Measurements from ENCODE around the gene WDFY3.
A peak's percentile ranks its signal among the peaks of the same experiment; 100 is the strongest.

The WDFY3 gene

DNA sequence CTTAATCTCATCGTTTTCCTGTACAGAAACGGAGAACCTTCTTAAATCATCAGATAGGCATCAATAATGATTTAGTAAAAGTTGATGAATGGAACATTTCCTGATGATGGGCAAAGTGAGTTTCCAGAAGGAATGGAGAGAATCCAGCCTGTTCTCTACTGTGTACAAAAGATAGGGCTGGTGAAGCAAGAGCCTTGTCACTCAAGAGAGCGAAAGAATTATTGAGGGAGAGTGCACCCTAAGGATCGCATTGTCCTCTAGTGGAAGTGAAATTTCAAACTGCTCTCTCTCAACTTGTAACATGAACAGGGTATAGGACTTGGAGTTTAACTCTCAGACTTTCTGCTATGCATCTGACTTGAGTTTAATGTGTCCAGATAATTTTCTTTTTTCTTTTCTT, 314.0 kb downstream of the WDFY3 start:
- H3K4me3 ChIP-seq (ENCODE audit: control insufficient read depth in 1 of 7, extremely low read depth in 1 of 7, insufficient read depth in 4 of 7, low read depth in 2 of 7, low read length in 6 of 7) = no peak overlapping the region
- ChIA-PET POLR2A (no interaction called here), CTCF (no interaction called here)
- 96% methylated on average over 2 of the region's 4 CpGs for WGBS (ENCODE audit: insufficient coverage)
- H3K36me3 ChIP-seq (ENCODE audit: control insufficient read depth in 4 of 4, insufficient read depth in 4 of 4, low read length in 3 of 4) = no peaks in the 10 kb centered on the region
- no peak for DNase-seq
- no peak overlapping the region for H3K27ac ChIP-seq (ENCODE audit: insufficient read depth in 1 of 2, low read depth in 1 of 2, low read length in 2 of 2, poor library complexity in 1 of 2, severe bottlenecking in 2 of 2)
- no peaks in the 10 kb centered on the region for H3K9me3 ChIP-seq (ENCODE audit: control extremely low read depth in 1 of 5, control insufficient read depth in 4 of 5, insufficient read depth in 2 of 5, low read depth in 1 of 5, low read length in 4 of 5)
- no peaks in the 10 kb centered on the region for H3K4me1 ChIP-seq (ENCODE audit: control extremely low read depth in 1 of 4, control insufficient read depth in 4 of 4, insufficient read depth in 4 of 4, low read length in 3 of 4)
- no peaks in the 10 kb centered on the region for H3K27me3 ChIP-seq (replicated peaks in 2 of 5; ENCODE audit: control insufficient read depth in 4 of 5, insufficient read depth in 5 of 5, low read length in 4 of 5)

DNA sequence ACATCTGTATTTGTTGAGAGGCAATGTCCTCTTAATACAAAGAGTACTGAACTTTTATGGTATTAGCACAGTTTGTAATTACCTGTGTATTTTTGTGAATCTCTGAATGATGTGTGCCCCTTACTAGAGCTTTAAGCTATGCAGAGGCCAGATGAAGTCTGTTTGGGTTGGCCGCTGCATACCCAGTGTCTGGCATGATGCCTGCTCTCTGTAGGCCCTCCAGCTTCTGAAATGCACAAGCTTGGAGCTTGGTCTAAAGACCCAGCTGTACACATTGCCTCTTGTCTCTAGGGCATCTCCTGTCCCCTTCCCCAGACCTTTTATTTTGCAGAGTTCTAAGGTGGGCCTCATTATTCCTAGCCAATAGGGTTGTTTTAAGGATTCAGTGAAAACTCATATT, 315.0 kb downstream of the WDFY3 start:
- DNase-seq = no peak
- Histone ChIP-seq H3K27ac (ENCODE audit: insufficient read depth in 1 of 2, low read depth in 1 of 2, low read length in 2 of 2, poor library complexity in 1 of 2, severe bottlenecking in 2 of 2) (no peak overlapping the region), H3K4me3 (ENCODE audit: control insufficient read depth in 1 of 7, extremely low read depth in 1 of 7, insufficient read depth in 4 of 7, low read depth in 2 of 7, low read length in 6 of 7) (no peak overlapping the region), H3K9me3 (ENCODE audit: control extremely low read depth in 1 of 5, control insufficient read depth in 4 of 5, insufficient read depth in 2 of 5, low read depth in 1 of 5, low read length in 4 of 5) (no peaks in the 10 kb centered on the region), H3K27me3 (replicated peaks in 2 of 5; ENCODE audit: control insufficient read depth in 4 of 5, insufficient read depth in 5 of 5, low read length in 4 of 5) (no peaks in the 10 kb centered on the region), H3K36me3 (ENCODE audit: control insufficient read depth in 4 of 4, insufficient read depth in 4 of 4, low read length in 3 of 4) (no peaks in the 10 kb centered on the region), H3K4me1 (ENCODE audit: control extremely low read depth in 1 of 4, control insufficient read depth in 4 of 4, insufficient read depth in 4 of 4, low read length in 3 of 4) (no peaks in the 10 kb centered on the region)
- WGBS (ENCODE audit: insufficient coverage) = 100% methylated on average over 1 of the region's 1 CpG
- ChIA-PET POLR2A (no interaction called here), CTCF (no interaction called here)

DNA sequence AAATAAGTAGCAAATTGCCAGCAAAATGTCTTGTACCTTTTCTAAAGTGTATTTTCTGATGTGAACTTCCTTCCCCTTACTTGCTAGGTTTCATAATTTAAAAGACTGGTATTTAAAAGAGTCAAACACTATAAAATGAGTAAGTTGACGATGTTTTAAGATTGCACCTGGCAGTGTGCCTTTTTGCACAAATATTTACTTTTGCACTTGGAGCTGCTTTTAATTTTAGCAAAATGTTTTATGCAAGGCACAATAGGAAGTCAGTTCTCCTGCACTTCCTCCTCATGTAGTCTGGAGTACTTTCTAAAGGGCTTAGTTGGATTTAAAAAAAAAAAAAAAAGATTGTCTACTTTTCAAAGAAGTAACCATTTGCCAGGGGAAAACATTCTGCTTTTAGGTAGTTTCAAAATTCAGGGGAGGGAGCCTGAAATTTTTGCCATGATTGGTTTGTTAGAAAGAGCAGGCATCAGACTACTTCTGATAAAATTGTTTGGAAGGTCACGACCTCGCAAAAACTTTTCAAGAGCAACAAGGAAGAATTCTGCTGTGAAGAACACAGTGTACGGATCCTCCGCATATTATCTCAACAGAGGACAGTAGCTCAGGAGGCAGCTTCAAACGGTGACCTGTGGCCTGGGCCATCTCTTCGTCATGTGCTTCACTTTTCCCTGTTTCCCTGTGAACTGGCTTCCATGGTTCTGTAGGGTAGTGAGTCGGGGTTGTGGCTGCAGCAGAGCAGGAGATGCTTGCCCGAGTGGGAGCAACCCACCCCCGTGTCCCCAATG, 317.4 kb downstream of the WDFY3 start:
- CTCF ChIA-PET = no interaction called here
- peak in 1 of 3 donors; percentile 1 for DNase-seq
- 92% methylated on average over 8 of the region's 10 CpGs for WGBS (ENCODE audit: insufficient coverage)

DNA sequence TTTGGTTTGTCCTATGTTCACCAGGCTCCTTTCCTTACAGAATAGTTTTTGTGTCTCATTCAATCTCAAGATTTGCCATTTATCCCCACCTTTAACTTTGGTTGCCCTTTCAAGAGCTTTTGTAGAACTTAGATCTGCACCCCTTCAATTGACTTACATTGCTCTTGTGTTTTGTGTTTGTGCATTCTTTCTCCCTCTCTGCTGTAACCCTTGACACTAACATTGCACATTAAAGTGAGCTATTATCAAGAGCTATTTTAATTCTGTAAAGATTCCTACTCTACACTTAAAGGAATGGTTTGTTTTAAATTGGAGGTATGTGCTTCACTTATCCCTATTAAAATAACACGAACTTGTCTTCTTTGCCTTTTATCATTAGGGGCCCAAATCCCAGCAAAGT, 318.3 kb downstream of the WDFY3 start:
- H3K4me3 ChIP-seq (ENCODE audit: control insufficient read depth in 1 of 7, extremely low read depth in 1 of 7, insufficient read depth in 4 of 7, low read depth in 2 of 7, low read length in 6 of 7) = no peak overlapping the region
- H3K27ac ChIP-seq (ENCODE audit: insufficient read depth in 1 of 2, low read depth in 1 of 2, low read length in 2 of 2, poor library complexity in 1 of 2, severe bottlenecking in 2 of 2) = no peak overlapping the region
- H3K27me3 ChIP-seq (replicated peaks in 2 of 5; ENCODE audit: control insufficient read depth in 4 of 5, insufficient read depth in 5 of 5, low read length in 4 of 5) = no peaks in the 10 kb centered on the region
- H3K36me3 ChIP-seq (ENCODE audit: control insufficient read depth in 4 of 4, insufficient read depth in 4 of 4, low read length in 3 of 4) = no peaks in the 10 kb centered on the region
- no CpG with 5 or more reads among the region's 1 CpG for WGBS (ENCODE audit: insufficient coverage)
- no peaks in the 10 kb centered on the region for H3K9me3 ChIP-seq (ENCODE audit: control extremely low read depth in 1 of 5, control insufficient read depth in 4 of 5, insufficient read depth in 2 of 5, low read depth in 1 of 5, low read length in 4 of 5)
- CTCF ChIA-PET = no interaction called here
- no peaks in the 10 kb centered on the region for H3K4me1 ChIP-seq (ENCODE audit: control extremely low read depth in 1 of 4, control insufficient read depth in 4 of 4, insufficient read depth in 4 of 4, low read length in 3 of 4)
- POLR2A ChIA-PET = no interaction called here
- DNase-seq = no peak

More for the DNA sequence above, 317.4 kb downstream of the WDFY3 start:
- Histone ChIP-seq H3K4me3 (ENCODE audit: control insufficient read depth in 1 of 7, extremely low read depth in 1 of 7, insufficient read depth in 4 of 7, low read depth in 2 of 7, low read length in 6 of 7) (no peak overlapping the region), H3K27me3 (replicated peaks in 2 of 5; ENCODE audit: control insufficient read depth in 4 of 5, insufficient read depth in 5 of 5, low read length in 4 of 5) (no peaks in the 10 kb centered on the region), H3K9me3 (ENCODE audit: control extremely low read depth in 1 of 5, control insufficient read depth in 4 of 5, insufficient read depth in 2 of 5, low read depth in 1 of 5, low read length in 4 of 5) (no peaks in the 10 kb centered on the region), H3K4me1 (ENCODE audit: control extremely low read depth in 1 of 4, control insufficient read depth in 4 of 4, insufficient read depth in 4 of 4, low read length in 3 of 4) (no peaks in the 10 kb centered on the region), H3K27ac (ENCODE audit: insufficient read depth in 1 of 2, low read depth in 1 of 2, low read length in 2 of 2, poor library complexity in 1 of 2, severe bottlenecking in 2 of 2) (no peak overlapping the region), H3K36me3 (ENCODE audit: control insufficient read depth in 4 of 4, insufficient read depth in 4 of 4, low read length in 3 of 4) (no peaks in the 10 kb centered on the region)
- POLR2A ChIA-PET = no interaction called here

DNA sequence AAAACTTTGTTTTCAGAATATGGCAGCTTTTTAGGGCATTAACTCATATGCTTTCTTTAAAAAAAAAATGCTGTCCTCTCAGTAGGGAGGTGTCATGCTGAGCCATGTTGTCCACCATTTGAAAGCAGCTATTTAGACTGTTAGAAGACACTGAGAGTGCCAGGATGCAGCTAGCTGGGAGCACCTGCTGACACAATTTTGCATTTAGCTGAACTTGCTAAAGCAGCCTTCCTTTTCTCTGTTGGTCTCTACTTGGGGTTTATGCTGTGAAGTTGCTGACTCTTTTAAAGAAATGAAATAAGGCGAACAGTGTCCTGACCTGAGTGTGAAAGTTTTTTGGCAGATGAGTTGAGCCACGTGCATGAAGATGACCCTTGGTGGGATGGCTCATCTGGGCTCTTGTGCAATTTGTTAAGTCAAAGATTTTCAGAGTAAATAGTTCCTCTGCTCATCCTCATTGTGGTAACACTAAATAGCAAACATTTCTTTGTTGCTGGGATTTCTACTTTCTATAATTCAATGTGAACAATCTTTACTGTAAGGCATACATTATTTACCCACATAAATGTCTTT, 319.1 kb downstream of the WDFY3 start:
- Histone ChIP-seq H3K27me3 (replicated peaks in 2 of 5; ENCODE audit: control insufficient read depth in 4 of 5, insufficient read depth in 5 of 5, low read length in 4 of 5) (no peaks in the 10 kb centered on the region), H3K4me1 (ENCODE audit: control extremely low read depth in 1 of 4, control insufficient read depth in 4 of 4, insufficient read depth in 4 of 4, low read length in 3 of 4) (no peaks in the 10 kb centered on the region), H3K4me3 (ENCODE audit: control insufficient read depth in 1 of 7, extremely low read depth in 1 of 7, insufficient read depth in 4 of 7, low read depth in 2 of 7, low read length in 6 of 7) (no peak overlapping the region), H3K27ac (ENCODE audit: insufficient read depth in 1 of 2, low read depth in 1 of 2, low read length in 2 of 2, poor library complexity in 1 of 2, severe bottlenecking in 2 of 2) (no peak overlapping the region), H3K9me3 (ENCODE audit: control extremely low read depth in 1 of 5, control insufficient read depth in 4 of 5, insufficient read depth in 2 of 5, low read depth in 1 of 5, low read length in 4 of 5) (no peaks in the 10 kb centered on the region), H3K36me3 (ENCODE audit: control insufficient read depth in 4 of 4, insufficient read depth in 4 of 4, low read length in 3 of 4) (no peaks in the 10 kb centered on the region)
- CTCF ChIA-PET = no interaction called here
- POLR2A ChIA-PET = no interaction called here
- no peak for DNase-seq
- 100% methylated on average over 2 of the region's 2 CpGs for WGBS (ENCODE audit: insufficient coverage)

DNA sequence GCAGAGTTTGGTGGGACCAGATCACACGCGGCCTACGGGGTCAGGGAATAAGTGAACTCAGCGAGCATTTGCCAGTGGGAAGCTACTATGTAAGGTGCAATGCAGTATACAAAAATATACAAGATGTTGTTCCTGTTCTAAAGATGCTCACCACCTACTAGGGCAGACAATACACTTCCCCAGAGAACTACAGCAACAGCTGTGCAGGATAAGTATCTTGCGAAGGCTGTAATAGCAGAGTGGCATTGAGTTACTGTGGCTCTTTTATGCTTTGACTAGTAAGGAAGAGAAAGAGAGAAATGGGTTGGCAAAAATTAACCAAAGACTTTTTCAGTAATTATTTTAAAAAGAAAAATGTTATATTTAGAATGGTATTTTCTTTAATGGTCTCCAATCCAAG, 322.4 kb downstream of the WDFY3 start:
- no peak overlapping the region for H3K27ac ChIP-seq (ENCODE audit: insufficient read depth in 1 of 2, low read depth in 1 of 2, low read length in 2 of 2, poor library complexity in 1 of 2, severe bottlenecking in 2 of 2)
- no peak for DNase-seq
- H3K4me1 ChIP-seq (ENCODE audit: control extremely low read depth in 1 of 4, control insufficient read depth in 4 of 4, insufficient read depth in 4 of 4, low read length in 3 of 4) = no peaks in the 10 kb centered on the region
- no peaks in the 10 kb centered on the region for H3K36me3 ChIP-seq (ENCODE audit: control insufficient read depth in 4 of 4, insufficient read depth in 4 of 4, low read length in 3 of 4)
- WGBS (ENCODE audit: insufficient coverage) = no CpG with 5 or more reads among the region's 5 CpGs
- no peaks in the 10 kb centered on the region for H3K9me3 ChIP-seq (ENCODE audit: control extremely low read depth in 1 of 5, control insufficient read depth in 4 of 5, insufficient read depth in 2 of 5, low read depth in 1 of 5, low read length in 4 of 5)
- H3K27me3 ChIP-seq (replicated peaks in 2 of 5; ENCODE audit: control insufficient read depth in 4 of 5, insufficient read depth in 5 of 5, low read length in 4 of 5) = no peaks in the 10 kb centered on the region
- H3K4me3 ChIP-seq (ENCODE audit: control insufficient read depth in 1 of 7, extremely low read depth in 1 of 7, insufficient read depth in 4 of 7, low read depth in 2 of 7, low read length in 6 of 7) = no peak overlapping the region
- POLR2A ChIA-PET = no interaction called here
- CTCF ChIA-PET = no interaction called here

DNA sequence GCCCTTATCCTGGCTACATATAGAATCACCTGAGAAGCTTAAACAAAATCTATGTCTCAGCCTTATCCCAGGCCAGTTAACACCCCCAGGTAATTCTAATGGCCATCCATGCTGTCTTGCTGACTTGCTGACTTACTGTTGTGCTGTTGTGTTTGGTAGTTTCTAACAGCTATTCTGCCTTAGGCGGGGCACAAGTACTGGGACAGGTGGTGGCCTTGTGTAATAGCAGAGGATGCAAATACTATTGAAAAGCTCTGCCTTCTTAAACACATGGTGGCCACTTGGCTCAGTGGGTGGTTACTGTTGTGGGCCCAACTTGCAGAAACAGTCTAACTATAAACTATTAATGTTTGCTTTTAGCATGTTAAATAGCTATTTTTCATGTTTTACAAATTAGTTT, 327.3 kb downstream of the WDFY3 start:
- Histone ChIP-seq H3K9me3 (ENCODE audit: control extremely low read depth in 1 of 5, control insufficient read depth in 4 of 5, insufficient read depth in 2 of 5, low read depth in 1 of 5, low read length in 4 of 5) (no peaks in the 10 kb centered on the region), H3K4me1 (ENCODE audit: control extremely low read depth in 1 of 4, control insufficient read depth in 4 of 4, insufficient read depth in 4 of 4, low read length in 3 of 4) (no peaks in the 10 kb centered on the region), H3K36me3 (ENCODE audit: control insufficient read depth in 4 of 4, insufficient read depth in 4 of 4, low read length in 3 of 4) (no peaks in the 10 kb centered on the region), H3K4me3 (ENCODE audit: control insufficient read depth in 1 of 7, extremely low read depth in 1 of 7, insufficient read depth in 4 of 7, low read depth in 2 of 7, low read length in 6 of 7) (no peak overlapping the region), H3K27me3 (replicated peaks in 2 of 5; ENCODE audit: control insufficient read depth in 4 of 5, insufficient read depth in 5 of 5, low read length in 4 of 5) (no peaks in the 10 kb centered on the region), H3K27ac (ENCODE audit: insufficient read depth in 1 of 2, low read depth in 1 of 2, low read length in 2 of 2, poor library complexity in 1 of 2, severe bottlenecking in 2 of 2) (no peak overlapping the region)
- no CpG with 5 or more reads among the region's 1 CpG for whole genome bisulfite sequencing (ENCODE audit: insufficient coverage)
- CTCF ChIA-PET = no interaction called here
- POLR2A ChIA-PET = no interaction called here
- DNase-seq = no peak

Data from common myeloid progenitor, CD34-positive (primary cell).